ENCODE data around the gene PRR7.

DNA sequence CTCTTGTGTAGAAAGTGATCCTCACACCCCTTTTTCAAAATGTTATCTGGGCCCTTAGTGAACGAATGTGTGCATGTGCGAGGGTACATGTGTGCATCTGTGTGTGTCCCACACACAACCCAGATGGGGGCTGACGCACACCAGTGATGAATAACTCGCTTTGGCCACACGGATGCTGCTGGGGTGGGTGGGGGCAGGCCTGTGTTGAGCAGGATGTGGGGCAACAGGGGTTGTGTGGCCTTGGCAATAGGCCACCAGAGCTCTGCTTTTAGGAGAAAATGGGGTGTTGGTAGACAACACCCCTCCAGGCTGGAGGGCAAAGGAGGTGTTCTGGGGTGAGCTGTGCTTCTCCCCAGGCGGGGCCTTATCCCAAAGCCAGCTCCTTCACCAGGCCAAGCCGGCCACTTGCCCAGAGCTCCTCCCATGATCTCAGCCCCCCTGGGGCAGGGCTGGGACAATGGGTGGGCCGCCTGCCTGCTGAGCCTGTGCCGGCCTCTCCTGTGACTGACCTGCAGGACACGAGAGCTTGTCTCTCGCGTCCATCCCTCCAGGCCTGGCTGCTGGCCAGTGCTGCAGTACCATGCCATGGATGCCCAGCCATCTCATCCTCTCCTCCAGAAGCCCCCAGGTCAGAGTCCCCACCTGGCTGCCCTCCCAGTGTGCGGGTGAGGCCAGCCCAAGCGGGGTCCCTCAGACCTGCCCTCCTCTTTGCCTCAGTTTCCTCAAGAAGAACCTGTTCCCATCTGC is 25.2 kb downstream of the PRR7 start:
- TF ChIP-seq, protein P1, sequence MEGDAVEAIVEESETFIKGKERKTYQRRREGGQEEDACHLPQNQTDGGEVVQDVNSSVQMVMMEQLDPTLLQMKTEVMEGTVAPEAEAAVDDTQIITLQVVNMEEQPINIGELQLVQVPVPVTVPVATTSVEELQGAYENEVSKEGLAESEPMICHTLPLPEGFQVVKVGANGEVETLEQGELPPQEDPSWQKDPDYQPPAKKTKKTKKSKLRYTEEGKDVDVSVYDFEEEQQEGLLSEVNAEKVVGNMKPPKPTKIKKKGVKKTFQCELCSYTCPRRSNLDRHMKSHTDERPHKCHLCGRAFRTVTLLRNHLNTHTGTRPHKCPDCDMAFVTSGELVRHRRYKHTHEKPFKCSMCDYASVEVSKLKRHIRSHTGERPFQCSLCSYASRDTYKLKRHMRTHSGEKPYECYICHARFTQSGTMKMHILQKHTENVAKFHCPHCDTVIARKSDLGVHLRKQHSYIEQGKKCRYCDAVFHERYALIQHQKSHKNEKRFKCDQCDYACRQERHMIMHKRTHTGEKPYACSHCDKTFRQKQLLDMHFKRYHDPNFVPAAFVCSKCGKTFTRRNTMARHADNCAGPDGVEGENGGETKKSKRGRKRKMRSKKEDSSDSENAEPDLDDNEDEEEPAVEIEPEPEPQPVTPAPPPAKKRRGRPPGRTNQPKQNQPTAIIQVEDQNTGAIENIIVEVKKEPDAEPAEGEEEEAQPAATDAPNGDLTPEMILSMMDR (IDR thresholded peaks at IDR 0.05) = no peak
- TF ChIP-seq, protein P2, sequence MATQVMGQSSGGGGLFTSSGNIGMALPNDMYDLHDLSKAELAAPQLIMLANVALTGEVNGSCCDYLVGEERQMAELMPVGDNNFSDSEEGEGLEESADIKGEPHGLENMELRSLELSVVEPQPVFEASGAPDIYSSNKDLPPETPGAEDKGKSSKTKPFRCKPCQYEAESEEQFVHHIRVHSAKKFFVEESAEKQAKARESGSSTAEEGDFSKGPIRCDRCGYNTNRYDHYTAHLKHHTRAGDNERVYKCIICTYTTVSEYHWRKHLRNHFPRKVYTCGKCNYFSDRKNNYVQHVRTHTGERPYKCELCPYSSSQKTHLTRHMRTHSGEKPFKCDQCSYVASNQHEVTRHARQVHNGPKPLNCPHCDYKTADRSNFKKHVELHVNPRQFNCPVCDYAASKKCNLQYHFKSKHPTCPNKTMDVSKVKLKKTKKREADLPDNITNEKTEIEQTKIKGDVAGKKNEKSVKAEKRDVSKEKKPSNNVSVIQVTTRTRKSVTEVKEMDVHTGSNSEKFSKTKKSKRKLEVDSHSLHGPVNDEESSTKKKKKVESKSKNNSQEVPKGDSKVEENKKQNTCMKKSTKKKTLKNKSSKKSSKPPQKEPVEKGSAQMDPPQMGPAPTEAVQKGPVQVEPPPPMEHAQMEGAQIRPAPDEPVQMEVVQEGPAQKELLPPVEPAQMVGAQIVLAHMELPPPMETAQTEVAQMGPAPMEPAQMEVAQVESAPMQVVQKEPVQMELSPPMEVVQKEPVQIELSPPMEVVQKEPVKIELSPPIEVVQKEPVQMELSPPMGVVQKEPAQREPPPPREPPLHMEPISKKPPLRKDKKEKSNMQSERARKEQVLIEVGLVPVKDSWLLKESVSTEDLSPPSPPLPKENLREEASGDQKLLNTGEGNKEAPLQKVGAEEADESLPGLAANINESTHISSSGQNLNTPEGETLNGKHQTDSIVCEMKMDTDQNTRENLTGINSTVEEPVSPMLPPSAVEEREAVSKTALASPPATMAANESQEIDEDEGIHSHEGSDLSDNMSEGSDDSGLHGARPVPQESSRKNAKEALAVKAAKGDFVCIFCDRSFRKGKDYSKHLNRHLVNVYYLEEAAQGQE (IDR thresholded peaks at IDR 0.05; ENCODE audit: insufficient read depth in 1 of 2, low read depth in 2 of 2, low read length in 1 of 2) = no peak
- no peak for TF ChIP-seq POLR2AphosphoS5 (IDR thresholded peaks at IDR 0.05; ENCODE audit: low read depth, low read length)
- no peak for TF ChIP-seq SIN3A (IDR thresholded peaks at IDR 0.05; ENCODE audit: borderline replicate concordance, insufficient read depth, low read depth, low read length)
- TF ChIP-seq TCF7L2 (IDR thresholded peaks at IDR 0.05; ENCODE audit: low read depth, low read length) = no peak

All from Panc1 (cell line).